ENCODE data around the gene MAN2C1.
"Not testable (repeated sequence)": the region's sequence is repeated elsewhere in the genome, so short reads cannot be mapped to it uniquely, and the experiment has no call there.

- TF ChIP-seq CTCF (conservative IDR thresholded peaks at IDR 0.05; ENCODE audit: low read depth, low read length); EZH2 (IDR thresholded peaks at IDR 0.05; ENCODE audit: borderline replicate concordance, low read depth, low read length, poor library complexity, severe bottlenecking): not testable (repeated sequence)
These were observed 55.9 kb downstream of the MAN2C1 start for GRCh38 chr15:75312548-75312947.
